ENCODE data around the gene ULBP3.
"Not testable (repeated sequence)": the region's sequence is repeated elsewhere in the genome, so short reads cannot be mapped to it uniquely, and the experiment has no call there.

Gene ULBP3

DNA sequence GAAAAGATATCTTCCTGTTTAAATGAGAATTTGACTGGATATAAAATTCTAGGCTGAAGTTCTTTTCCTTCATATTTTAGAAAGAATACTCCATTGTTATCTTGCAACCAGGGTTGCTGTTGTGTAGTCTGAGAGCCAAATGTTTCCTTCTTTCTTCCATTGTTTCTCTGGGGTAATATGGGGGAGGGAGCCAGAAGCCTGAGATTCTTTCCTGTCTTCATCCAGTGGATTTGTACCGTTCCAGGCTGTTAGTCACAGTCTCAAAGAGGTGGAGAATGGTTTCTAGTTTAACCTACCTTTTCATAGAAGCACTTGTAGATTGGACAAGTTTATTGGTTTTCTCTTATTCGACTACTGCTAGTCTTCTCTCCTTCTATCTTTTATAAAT is 6.1 kb upstream of the ULBP3 start:
- DNase-seq, result no peak

DNA sequence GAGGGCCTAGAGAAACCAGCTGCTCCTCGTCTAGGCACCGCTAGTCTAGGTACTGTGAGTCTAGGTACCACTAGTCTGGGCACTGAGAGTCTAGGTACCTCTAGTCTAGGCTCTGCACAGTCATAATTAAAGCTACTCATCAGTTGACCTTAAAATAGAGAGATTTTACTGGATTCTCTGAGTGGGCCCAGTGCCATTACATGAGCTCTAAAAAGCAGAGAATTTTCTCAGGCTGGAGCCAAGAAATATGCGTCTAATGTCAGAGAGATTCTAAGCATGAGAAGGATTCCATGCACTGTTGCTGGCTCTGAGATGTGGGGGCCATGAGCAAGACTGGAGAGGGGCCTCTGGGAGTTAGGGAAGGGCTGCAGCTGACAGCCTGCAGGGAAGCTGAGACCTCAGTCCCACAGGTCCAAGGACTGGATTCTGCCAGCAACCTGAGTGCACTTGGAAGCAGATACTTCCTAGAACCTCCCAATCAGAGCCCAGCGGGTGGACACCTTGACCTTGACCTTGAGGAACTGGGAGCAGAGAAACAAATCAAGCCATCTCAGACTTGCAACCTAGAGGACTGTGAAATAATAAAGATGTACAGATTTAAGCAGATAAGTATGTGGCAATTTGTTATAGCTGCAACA is 5.6 kb upstream of the ULBP3 start:
- not testable (repeated sequence) for DNase-seq

DNA sequence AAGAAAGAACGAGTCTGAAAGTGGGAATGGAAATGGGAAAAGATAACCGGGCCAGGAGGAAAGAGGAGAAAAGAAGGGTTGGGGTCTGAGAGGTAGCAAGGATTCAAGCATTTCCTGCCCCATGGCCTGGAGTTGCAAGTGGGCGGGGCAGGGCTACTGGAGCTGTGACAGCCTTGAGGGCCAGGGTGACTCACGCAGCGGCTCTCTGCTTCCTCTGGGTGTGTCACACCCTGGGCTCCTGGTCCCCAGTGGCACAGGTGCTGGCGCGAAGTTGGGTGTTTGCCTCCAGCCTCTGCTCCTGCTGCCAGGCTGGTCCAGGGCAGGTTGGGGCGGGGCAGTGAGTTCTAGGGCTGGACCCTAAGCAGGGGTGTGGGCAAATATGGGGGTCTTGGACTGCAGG is 3.3 kb upstream of the ULBP3 start:
- DNase-seq, result peak; percentile 51

DNA sequence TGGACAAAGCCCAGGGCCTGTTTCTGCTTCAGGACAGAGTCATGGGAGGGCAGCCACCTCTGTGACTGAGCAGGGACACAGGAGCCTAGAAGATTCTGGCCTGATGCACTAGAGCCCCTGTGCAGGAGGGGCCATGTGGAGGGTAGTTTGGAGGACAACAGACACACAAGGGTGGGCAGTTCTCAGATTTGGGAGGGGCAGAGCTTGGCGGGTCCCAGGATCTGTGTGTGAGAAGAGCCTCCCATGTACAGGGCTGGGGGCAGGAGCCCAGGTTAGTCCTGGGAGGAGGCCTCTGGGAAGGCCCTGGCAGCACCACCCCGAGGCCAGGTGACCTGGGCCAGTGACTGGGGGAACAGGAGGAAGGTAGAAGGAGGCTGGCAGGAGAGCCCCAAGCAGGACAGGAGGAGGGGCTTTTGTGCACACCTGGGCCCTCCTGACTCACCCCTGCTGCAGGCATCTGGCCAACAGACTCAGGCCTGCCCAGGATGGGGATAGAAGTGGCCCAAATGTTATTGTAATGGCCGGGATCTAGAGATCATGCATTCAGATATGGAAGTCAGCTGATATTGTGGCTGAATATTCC is 1.4 kb upstream of the ULBP3 start:
- DNase-seq, result no peak

DNA sequence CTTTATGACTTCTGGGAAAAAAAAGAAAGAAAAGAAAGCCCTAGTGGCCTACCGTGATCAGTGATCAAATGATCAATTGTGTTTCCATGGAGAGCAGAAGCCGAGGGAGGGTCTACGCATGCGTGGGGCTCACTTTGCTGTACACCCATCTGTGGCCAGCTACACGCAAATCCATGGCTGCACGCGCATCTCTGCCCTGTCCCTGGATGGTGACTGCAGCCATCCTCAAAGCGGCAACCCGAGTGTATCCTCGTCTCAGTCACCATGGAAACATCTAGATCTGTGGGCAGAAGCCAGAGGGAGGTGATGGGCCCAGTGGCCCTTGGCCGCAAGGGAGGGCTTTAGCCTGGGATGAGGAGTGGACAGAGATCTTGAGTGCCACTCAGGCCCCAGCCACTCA is 785 bp upstream of the ULBP3 start:
- DNase-seq, result no peak

DNA sequence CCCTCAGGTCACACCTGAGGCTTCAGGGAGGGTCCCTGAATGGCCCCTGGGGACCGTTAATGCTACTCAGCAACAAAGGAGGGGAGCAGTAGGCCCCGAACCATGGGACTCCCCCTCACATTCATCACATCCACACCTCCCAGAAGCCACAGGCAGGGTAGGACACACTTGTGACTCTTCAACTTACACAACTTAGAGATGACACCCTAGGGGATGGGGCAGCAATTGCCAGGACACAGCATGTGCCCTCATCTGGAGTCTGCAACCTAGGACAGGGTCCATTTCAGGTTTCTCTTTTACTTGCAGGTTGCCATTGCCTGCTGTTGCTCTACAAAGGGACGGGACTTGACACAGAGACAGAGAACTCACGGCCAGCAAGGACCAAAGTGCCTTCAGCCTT is 770 bp downstream of the ULBP3 start:
- DNase-seq, result no peak

DNA sequence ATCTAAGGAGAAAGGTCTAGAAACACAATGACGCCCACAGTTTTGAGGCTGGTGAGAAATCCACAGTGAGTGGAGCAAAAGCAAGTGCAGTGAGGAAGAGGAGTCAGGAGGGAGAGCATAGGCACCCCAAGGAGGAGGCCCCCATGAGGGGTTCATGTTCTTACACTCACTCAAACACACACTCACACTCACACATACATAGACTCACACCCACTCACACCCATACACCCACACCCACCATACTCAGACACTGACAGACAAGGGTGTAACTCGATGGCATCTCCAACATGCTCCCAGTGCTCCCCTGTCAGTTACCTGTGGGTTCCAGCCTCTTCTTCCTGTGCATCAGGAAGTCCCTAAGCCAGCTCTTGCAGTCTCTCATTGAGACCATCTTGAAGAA is 3.8 kb downstream of the ULBP3 start:
- DNase-seq, result no peak

DNA sequence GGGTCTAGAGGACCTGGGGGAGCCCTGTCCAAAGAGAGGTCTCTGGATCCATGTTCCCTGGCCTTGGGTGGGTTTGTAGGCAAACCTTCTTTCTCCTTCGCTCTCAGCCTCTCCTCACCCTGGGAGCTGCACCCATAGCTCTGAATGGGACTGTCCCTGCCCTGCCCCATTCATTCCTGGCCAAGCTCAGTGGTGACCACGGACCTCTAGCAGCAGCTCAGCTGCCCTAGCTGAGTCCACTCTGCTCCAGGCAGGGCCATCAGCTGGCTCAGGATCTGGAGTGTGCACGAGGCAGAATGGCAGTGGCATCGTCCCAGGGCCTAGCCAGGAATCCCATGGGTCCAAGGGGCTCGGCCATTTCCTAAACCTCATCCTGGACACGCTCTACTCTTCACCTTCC is 5.3 kb downstream of the ULBP3 start:
- DNase-seq, result no peak

DNA sequence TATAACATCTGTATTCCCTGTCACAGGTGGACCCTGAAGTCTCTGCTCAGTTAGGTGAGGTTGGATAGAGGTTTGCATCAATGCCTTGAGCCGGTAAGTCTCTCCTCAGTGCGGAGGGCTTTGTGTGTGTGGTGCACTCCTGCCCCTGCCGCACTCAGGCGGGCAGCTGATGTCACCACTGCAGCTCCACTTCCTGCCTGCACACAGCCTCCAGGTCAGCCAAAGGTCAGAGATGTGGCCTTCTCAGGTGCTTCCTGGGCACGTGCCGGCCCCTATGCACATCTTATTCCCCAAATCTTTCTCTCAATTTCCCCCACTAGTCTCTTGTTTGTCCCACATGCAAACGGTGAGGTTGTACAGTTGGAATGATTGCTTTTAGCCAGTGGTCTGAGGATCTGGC is 8.9 kb downstream of the ULBP3 start:
- not testable (repeated sequence) for DNase-seq

DNA sequence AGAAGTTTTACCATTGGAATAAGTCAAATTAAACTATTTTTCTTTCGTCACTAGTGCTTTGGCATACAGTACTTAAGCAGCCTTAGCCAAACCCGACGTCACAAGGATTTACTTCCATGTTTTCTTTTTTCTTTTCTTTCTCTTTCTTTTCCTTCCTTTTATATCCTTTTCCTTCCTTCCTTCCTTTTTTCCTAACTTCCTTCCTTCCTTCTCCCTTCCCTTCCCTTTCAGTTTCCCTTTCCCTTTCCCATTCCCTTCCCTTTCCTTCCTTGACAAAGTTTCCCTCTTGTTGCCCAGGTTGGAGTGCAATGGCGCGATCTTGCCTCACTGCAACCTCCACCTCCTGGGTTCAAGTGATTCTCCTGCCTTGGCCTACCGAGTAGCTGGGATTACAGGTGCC is 9.9 kb downstream of the ULBP3 start:
- no peak for DNase-seq

DNA sequence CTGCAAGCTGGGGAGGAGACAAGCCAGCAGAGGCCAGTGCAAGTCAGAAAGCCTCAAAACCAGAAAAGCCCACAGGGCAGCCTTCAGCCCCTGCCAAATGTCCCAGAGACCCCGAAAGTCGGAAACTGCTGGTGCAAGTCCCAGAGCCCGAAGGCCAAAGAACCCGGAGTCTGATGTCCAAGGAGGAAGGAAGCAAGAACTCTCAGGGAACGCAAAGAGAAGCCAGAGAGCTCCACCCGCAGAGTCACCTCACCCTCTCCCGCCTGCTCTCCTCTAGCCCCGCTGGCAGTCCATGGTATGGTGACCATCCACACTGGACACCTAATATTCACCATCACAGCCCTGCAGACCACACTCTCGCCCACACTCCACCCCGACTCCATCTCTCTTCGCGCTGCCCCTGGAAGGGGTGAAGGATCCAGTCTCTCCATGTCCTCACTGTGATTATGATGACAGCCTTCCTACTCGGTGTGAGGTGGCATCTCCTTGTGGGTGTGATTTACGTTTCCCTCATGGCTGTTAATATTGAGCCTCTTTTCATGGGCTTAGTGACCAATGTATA is 10.6 kb downstream of the ULBP3 start:
- no peak for DNase-seq

DNA sequence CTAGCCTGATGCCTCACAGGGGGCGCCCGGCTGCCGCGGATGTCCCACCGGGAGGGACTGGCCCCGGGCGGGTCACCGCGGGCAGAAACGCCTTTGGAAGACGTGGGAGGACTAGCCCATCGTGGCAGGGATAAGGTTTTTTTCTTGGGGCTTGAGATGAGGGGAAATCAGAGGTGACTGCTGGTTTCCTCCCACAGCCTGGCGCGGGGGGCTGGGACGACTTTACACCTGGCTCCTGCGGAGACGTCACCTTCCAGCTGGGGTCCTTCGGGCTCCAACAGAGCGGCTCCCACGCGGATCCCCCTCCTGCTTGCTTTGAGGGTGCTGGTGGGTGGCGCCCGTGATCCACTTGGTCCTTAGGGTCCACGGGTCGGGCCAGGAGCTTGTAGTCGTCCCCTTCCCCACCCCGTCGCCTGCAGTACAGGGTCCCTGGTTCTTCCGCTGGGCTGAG is 11.4 kb downstream of the ULBP3 start:
- DNase-seq, result no peak

DNA sequence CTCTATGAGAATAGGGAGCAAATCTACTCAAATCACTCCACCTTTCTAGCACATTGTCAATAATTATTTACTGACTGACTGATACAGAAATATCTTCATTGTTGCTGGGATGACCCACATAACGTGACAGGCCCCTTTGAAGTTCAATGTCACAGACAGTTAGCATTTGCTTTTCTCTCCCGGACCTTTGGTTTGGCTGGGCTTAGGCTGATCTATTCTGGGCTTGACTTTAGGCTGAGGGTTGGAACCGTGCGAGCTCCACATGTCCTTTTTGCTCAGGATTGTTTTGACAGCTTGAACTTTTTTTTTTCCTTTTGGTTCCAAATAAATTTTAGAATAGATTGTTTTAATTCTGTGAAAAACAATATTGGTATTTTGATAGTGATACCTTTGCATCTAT is 12.0 kb downstream of the ULBP3 start:
- DNase-seq, result no peak

DNA sequence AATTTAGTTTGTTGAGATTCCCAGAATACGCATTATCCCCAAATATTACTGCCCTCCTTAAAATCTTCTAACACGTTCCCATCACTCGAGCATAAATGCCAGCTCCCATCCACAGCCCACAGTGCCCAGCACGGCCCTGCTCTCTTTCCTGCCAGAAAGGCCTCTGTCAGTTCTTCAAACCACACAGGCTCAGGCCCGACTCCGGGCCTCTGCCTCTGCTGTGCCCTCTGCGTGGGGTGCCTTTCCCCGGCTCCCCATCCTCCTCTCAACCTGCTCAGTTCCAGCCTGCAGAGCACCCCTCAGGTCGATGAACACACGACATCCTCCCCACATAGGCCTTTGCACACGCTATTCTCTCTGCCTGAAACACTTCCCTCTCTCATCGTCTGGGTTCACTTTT is 12.8 kb downstream of the ULBP3 start:
- DNase-seq, result no peak

DNA sequence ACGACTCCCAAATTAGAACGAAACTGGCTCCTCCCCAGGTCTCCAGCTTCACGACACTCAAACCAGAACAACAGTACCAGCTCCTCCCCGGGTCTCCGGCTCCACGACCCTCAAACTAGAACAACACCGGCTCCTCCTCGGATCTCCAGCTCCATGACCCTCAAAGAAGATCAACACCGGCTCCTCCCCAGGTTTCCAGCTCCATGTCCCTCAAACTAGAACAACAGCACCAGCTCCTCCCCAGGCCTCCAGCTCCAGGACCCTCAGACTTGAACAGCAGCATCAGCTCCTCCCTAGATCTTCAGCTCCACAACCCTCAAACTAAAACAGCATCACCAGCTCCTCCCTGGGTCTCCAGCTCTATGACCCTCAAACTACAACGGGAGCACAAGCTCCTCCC is 13.8 kb downstream of the ULBP3 start:
- DNase-seq, result no peak

DNA sequence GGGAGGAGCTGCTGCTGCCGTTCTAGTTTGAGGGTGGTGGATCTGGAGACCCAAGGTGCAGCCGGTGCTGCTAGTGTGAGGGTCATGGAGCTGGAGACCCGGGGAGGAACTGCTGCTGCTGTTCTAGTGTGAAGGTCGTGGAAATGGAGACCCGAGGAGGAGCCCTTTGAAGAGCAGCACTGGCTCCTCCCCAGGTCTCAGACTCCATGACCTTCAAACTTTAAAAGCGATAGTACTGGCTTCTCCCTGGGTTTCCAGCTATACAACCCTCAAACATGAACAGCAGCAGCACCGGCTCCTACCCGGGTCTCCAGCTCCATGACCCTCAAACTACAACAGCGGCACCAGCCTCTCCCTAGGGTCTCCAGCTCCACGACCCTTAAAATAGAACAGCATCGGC is 15.5 kb downstream of the ULBP3 start:
- DNase-seq, result no peak

DNA sequence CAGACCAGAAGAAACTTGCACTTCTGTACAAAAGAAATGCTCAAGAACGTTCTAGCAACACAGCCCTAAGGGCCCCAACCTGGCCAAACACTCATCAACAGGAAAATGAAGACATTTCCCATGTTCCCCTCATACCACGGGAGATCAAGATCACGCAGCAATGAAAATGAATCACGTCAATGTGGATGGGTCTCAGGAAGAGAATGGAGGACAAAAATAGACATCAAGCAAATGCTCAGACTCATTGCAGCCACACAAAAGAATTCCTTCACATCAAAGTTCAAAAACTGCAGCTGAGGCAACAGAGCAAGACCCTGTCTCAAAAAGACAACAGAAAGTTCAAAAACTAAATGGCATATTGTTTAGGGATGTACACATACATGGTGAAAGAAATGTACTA is 18.1 kb downstream of the ULBP3 start:
- DNase-seq, result no peak

DNA sequence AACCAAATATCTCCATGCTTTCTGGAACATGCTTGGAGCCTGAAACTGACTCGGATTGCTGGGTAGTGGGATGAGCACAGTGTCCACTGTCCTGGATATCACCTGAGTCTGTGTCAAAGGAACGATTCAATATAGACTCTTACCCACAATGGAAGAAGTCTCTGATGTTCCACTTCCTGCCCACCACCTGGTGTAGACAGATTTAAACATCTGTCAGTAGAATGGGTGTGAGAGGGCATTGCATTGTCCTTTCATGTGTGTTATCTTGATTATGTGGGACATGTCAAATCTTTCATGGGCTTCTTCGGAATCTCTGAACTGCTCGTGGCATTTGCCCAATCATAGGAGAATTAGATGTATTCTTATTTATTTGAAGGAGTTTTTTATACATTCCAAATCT is 20.8 kb downstream of the ULBP3 start:
- no peak for DNase-seq

DNA sequence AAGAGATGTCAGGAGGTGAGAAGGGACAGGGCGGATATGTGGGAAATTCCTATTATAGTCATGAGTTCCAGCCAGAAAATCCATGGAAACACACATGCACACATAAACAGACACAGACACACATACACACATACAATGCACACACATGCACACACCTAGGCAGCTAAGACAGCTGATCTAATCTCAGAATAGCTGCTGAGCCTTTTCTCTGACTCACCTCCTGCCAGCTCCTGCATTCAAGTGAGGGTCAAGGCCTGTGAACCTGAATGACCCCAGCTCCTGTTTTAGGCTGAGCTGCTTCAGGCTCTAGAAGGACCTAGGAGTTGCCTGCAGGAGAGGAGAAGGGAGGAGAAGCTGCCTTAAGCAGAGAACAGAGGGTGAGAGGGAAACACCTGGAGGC is 22.0 kb downstream of the ULBP3 start:
- DNase-seq, result no peak

DNA sequence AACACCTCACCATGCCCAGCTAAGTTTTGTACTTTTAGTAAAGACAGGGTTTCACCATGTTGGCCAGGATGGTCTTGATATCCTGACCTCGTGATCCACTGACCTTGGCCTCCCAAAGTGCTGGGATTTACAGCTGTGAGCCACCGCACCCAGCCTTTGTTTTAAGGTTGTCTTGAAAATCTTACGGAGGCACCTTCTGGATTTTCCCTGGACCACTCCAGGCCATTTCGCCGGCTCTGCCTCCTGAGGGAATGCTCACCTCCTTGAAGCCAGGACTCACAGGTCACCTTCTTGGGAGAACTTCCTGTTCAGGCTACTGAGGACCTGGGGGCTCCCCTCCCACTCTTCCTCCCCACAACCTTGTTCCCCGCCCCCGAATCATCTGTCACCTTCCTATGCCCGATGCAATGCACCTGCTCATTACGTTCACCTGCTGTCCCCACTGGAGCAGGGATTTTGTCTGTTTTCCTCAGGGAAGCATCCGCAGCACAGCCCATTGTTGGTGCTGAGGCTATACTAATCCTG is 24.2 kb downstream of the ULBP3 start:
- DNase-seq, result no peak

DNA sequence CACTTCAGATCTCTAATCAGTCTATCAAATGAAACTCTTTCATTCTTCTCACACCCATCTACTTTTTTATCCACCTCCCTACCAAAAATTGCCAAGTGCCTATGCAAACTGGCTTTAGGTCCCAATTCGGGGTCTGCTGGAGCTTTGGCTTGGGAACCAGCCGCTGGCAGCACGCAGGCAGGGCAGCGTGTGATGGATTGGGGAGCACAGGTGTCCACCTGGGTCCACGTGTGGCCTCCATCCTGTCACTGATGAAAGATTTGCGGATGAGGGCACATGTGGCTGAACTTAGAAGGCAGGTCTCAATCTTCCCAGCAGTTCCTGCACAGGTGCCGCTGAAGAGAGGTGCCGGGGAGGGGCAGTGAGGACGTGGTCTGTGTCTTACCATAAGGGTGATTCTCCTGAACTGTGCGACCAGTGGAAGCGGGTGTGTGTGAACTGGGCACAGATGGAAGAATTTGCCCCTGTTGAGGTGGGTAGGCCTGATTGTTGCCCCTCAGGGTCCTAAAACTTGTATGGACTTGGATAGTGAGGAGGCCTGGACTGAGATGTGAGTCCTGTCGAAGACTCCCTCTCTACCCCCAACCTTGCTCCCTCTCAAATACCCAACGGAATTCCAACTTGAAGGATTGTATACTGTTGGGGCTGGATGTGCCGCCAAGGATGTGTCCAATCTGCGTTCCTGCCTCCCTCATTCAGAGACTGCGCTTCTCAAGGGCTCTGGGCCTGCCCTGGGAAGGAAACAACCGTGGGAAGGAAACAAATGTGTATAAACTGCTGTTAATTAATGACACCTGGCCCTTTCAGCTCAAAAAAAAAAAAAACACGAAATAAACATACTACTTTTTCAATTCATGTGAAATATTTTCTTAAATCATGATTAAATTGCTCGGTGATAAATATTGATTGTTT is 25.2 kb downstream of the ULBP3 start:
- DNase-seq, result no peak

DNA sequence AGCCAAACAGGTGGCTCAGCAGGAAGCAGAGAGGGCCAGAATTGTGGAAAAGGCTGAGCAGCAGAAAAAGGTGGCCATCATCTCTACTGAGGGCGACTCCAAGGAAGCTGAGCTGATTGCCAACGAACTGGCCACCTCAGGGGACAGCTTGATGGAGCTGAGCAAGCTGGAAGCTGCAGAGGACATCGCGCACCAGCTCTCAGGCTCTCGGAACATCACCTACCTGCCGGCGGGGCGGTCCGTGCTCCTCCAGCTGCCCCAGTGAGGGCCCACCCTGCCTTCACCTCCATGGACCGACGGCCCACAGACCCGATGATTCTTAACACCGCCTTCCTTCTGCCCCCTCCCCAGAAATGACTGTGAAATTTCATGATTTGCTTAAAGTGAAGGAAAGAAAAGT is 25.8 kb downstream of the ULBP3 start:
- DNase-seq, result no peak

DNA sequence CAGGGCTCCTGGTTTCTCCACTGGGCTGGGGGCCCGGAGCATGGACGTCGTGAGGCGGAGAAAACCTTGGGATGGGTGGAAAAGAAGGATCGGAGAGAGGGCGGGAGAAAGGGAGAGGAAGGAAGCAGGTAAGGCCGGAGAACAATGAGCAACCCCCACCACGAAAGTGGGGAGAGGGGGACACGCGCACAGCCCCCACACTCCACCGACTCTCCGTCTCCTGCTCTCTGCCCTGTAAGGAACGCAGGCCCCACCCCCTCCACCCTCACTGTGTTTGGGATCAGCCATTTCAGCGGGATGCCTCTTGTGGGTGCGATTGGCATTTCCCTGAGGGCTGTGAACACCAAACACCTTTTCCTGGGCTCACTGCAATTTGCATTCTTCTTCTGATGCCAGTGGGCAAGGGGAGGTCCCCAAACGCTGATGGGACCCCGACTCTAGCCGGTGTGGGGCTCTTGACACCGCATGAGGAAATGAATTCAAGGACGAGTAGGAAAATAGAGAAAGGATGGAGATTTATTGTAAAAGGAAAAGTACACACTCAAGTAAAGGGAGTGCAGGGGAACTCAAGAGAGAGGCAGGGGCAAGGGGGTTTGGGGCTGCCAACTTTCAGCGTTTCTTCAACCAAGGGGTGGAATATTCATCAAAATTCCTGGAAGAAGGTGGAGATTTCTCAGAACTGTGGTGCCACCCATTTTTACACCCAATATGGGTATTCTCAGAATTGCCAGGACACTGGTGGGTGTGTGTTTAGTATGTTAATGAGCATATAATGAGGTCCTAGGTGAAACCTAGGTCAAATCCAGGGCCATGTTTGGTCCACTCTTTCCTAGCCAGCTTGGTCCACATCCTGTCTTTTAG is 30.5 kb downstream of the ULBP3 start:
- no peak for DNase-seq
